Thyroid gland (tissue), 4 donors: Measurements from ENCODE around the gene CLCNKA.

Source experiments
- CTCF ChIP-seq, 6 experiments: fragments of 200-600 bp in 3 of 6; fragments of 450-650 bp in 3 of 6; sonication (generic) in 3 of 6; IDR thresholded peaks; one replicate each; pipeline ENCODE4 v1.5.1; 2016 to 2019; ENCODE audit warnings: antibody characterized with exemption in 6 of 6, mild to moderate bottlenecking in 2 of 6, inconsistent platforms in 1 of 6, moderate library complexity in 1 of 6
- POLR2A ChIP-seq, 2 donors: fragments of 450-650 bp; IDR thresholded peaks; one replicate each; pipeline ENCODE4 v1.6.1; 2017; ENCODE audit warnings: antibody characterized with exemption in 2 of 2, mild to moderate bottlenecking in 2 of 2, moderate library complexity in 1 of 2

GRCh38 chr1:16005597-16005996 lies 16.2 kb upstream of the CLCNKA start:
- TF ChIP-seq CTCF (IDR thresholded peaks at IDR 0.05), result no peak
- TF ChIP-seq POLR2A (IDR thresholded peaks at IDR 0.05), result no peak
